Left ventricle myocardium superior (tissue), 1 donor: Measurements from ENCODE around the gene USP6NL. TPM values are rescaled to one million over a fixed set of nuclear protein-coding genes. Genes with fewer than 3 reads are reported as not detected.

Experiments used
- ATAC-seq: fragments of 200-7000 bp; cut with Tn5 transposase; one replicate; pipeline ENCODE4 v1.9.1; 2020; ENCODE audit warnings: mild to moderate bottlenecking, moderate library complexity
- DNase-seq: peaks from one replicate; pipeline ENCODE4 v3.0.0-alpha.2; 2020
- intact Hi-C: fragments of 100-400 bp; cut with micrococcal nuclease; formaldehyde crosslinking; loops from one replicate; pipeline ENCODE4 v1.11.0; 2022
- total RNA-seq: library from RNA; stranded (reverse); fragmentation: NEBNext Ultra II Directional; extraction: Animal tissue kit (Norgen Biotek cat#: 25700); gene quantifications from one replicate; pipeline ENCODE4 v1.2.1, GENCODE V29; 2021
- donor health status: DM: no; HTN: yes; CAD: no; lungs with severe emphysema.

Gene USP6NL
- total RNA-seq, 1 donor from 2014 or later, result 6.9 TPM

GRCh38 chr10:11407939-11408338, 203.5 kb downstream of the USP6NL start:
- DNase-seq, result no peak

GRCh38 chr10:11406746-11407145, 204.7 kb downstream of the USP6NL start:
- ATAC-seq (no peak), DNase-seq (no peak)
- intact Hi-C loops, result no loop called here

More at GRCh38 chr10:11407939-11408338, 203.5 kb downstream of the USP6NL start:
- no peak for ATAC-seq
- intact Hi-C loops, result no loop called here

- DNase-seq, result no peak
- intact Hi-C loops, result no loop called here
- ATAC-seq, result no peak
Measured at GRCh38 chr10:11404901-11405300, 206.5 kb downstream of the USP6NL start.

Other genes with a start within 250 kb of the USP6NL start
- 94.6 TPM for gene ECHDC3, start 130.7 kb upstream of the USP6NL start, total RNA-seq
- gene PROSER2, start 211.7 kb upstream of the USP6NL start, total RNA-seq, result 1.1 TPM